HG03135 (cell line): ENCODE data around the gene CDC7.
"Not testable (repeated sequence)": the region's sequence is repeated elsewhere in the genome, so short reads cannot be mapped to it uniquely, and the experiment has no call there.

Experiments
- ATAC-seq: cut with Tn5 transposase; IDR thresholded peaks from one replicate; pipeline ENCODE4 v1.9.1; 2021; ENCODE audit warnings: mild to moderate bottlenecking, moderate library complexity; ENCODE audit not compliant: unreplicated experiment

CDC7 gene

DNA sequence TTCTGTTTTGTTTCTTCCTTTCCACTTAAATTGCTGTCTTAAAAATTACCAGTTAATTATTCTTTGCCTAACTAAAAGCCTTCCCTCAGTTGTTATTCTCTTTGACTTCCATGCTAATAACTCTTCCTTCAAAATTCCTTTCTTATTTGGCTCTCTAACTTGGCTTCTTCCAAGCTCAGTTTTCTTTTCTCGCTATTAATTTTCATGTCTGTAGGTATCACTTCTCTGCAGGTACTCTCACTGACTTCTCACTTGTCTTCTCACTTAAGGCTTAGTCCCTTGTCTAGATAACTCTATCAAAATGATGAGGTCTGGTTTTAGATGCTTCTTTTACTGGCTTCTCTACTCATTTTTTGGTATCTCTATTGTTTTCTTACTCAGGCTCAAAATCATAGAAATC, 10.1 kb downstream of the CDC7 start:
- ATAC-seq, result no peak

DNA sequence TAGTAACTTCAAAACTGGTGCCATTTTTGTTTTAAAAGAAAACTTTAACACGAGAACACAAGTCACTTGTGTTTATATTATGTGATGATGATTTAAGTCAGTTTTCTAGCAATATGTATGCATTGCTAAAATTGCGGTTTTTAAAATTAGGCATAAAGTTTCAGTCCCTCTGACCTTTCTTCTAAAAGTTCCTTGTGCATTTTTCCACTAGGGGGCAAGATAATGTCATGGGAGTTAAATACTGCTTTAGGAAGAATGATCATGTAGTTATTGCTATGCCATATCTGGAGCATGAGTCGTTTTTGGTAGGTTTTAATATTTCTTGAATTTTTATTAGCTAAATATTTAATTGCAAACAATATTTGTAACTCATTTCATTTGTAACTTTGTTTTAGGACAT, 10.7 kb downstream of the CDC7 start:
- ATAC-seq, result no peak

DNA sequence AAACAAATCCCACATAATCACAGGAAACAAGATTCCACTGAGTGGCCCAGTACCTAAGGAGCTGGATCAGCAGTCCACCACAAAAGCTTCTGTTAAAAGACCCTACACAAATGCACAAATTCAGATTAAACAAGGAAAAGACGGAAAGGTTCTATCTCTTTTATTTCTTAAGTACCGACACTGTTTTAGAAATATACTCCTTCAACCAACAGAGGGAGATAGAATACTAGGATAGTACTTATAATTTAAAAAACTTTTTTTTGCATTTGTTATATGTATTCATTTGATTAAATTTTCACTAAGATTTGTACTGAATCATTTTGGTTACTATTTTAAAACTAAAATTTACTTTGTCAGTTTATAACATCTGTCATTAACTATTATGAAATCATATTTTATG, 12.5 kb downstream of the CDC7 start:
- no peak for ATAC-seq

DNA sequence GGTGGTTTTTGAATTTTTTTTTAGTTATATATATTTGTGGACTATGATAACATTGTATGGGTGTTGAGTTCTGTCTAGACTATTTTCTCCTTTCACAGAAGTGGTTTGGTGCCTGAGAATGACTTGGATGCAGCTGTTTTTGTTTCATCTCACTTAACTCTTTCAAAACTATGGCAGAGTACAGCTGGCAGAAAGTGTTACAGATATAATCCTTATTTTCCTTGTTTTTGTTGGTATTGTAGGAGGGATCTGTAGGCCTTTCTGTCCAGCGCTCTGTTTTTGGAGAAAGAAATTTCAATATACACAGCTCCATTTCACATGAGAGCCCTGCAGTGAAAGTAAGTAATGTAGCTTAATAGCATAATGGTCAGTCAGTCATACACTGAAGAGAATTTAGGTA, 13.1 kb downstream of the CDC7 start:
- no peak for ATAC-seq

DNA sequence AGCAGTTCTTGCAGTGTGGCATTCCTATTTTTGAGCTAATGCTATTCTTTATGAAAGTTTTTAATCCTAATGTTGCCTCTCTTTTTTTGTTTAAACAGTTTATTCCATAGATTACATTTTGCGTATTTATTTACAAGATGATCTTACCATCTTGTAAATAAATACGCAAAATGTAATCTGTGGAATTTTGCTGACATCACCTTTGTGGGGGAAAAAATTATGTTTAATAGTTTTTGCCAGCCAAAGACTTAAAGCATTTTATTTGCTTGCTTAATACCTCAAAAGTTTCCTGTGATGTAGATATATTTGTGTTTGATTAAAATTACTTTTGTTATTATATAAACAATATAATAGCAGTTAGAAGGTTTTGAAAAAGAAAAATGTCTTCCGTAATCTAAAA, 15.3 kb downstream of the CDC7 start:
- no peak for ATAC-seq

DNA sequence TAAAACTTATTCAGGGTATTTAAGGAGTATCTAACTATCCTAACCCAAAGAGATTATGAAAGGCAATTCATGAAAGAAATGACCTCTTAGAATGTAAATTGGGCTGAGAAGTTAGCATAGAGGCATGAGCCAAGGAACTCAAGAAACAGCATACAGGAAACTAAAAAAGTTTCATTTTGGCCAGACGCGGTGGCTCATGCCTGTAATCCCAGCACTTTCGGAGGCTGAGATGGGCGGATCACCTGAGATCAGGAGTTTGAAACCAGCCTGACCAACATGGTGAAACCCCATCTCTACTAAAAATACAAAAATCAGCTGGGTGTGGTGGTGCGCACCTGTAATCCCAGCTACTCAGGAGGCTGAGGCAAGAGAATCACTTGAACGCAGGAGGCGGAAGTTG, 16.0 kb downstream of the CDC7 start:
- ATAC-seq, result not testable (repeated sequence)

DNA sequence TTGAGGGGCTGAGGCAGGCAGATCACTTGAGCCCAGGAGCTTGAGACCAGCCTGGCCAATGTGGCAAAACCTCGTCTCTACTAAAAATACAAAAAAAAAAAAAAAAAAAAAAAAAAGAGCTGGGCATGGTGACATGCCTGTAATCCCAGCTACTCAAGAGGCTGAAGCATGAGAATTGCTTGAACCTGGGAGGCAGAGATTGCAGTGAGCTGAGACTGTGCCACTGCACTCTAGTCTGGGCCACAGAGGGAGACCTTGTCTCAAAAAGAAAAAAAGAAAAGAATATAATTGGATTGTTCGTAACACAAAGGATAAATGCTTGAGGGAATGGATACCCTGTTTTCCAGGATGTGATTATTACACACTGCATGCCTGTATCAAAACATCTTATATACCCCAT, 18.5 kb downstream of the CDC7 start:
- ATAC-seq, result not testable (repeated sequence)

DNA sequence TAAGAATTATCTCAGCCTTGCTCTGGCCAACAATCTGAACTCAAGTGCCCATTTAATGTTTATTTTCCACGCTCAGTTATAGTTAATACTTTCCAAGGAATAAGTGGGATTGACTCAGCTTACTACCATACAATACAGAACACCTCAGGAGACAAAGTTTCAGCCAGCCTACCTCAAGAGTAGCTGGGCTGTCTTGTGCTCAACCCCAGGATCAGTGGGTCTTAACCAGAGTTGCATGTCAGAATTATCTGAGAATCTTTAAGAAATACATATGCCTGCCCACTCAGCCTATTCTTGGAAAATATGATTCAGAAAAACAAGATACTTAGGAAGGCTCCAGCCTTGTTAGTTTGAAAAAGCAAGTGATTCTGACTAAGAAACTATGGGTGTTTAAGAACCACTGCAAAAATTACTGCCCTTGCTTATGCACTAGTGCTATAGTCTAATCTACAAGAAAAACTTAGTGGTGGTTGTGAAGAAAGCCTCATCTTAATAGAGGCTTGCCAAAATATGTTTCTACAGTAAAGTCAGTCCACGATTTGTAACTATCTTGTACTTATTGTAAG, 20.4 kb downstream of the CDC7 start:
- ATAC-seq, result no peak

DNA sequence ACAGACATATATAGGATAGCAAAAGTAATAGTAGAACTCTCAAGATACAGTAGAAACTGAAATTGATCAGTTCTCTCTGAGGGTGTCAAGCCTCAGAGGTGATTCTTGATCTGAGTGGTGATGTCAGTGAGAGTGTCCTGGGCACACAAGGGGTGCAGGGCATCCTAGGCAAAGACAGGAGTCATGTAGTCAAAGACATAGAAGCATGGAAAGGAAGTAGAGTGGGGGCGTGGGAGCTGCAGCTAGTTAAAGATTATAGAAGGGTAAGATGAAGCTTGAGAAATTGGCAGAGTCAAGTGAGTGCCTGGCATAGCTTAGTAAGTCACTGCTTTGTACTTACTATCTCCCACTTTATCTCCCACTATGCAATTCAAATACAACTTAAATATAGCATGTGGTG, 22.8 kb downstream of the CDC7 start:
- peak; percentile 99 for ATAC-seq

DNA sequence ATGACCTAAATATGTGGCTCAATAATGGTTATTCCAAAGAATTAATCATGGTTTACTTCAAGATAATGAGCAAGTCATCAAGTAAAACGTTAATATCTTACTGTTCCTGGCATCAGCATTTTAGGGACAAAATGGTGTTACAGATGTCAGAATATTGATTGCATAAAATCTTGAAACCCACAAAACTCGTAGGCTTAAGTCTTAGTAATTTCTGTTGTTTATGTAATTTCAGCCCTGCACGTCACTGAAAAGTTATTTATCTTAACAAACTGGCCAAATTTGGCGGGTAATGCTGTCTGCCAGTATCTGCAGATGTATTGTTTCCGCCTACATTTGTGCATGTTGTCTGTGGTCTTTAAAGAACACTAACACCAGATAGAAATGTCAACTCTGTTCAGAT, 25.8 kb downstream of the CDC7 start:
- ATAC-seq, result no peak

DNA sequence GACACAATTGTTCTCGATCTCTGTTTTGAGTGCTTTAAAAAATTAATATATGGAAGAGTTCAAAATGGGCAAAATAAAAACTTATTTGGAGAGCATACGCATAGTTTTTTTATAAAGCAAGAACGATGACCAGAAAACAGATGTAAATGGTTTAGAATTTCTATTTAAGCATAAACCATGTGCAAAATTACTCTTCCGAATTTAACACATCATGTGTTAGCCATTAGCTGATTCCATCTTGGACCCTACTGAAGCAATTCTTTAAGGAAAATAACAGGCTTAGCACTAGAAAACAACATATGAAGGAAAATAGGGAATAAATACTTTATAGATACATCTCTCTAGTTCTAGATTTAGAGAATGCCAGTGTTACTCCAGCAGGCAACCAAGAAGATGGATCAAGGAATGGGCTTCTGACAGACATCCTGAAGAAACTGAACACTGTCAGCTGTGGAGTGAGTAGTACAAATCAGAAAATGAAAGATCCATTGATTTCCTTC, 26.7 kb downstream of the CDC7 start:
- ATAC-seq, result no peak

DNA sequence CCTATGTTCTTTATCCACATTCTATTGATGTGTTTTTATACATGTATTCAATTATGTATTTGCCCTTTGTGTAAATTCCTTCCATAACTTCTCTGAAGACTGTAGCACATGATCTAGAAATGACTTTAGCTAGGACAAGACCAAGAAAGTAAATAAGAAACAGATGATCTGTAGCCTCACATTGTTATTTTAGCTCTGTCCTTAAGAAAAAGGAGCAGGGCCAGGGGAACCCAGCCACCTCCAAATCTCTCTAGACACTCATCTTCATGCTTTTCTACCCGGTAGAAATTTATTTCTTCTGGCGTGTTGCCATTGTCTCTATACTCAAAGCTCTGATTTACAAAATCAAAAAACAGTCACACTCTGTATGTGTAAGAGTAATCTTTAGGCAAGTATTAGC, 27.1 kb downstream of the CDC7 start:
- ATAC-seq, result no peak

DNA sequence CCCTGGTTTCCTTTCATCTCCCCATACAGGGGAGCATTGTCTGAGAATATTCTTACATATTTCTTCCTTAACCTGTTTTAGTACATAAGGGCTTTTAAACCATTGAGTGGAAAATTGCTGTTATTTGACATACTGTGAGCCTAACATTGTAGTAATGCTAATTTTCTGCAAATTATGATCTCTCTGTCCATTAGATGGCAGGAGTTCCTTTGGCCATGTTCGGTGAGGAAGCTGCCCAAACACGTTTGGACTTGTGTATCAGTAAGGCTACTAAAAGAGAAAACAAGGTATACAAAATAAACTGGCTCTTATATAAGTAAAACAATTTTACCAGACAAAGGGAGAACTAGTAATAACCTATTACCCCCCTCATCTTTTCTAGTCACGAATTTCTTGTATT, 29.2 kb downstream of the CDC7 start:
- ATAC-seq, result no peak

DNA sequence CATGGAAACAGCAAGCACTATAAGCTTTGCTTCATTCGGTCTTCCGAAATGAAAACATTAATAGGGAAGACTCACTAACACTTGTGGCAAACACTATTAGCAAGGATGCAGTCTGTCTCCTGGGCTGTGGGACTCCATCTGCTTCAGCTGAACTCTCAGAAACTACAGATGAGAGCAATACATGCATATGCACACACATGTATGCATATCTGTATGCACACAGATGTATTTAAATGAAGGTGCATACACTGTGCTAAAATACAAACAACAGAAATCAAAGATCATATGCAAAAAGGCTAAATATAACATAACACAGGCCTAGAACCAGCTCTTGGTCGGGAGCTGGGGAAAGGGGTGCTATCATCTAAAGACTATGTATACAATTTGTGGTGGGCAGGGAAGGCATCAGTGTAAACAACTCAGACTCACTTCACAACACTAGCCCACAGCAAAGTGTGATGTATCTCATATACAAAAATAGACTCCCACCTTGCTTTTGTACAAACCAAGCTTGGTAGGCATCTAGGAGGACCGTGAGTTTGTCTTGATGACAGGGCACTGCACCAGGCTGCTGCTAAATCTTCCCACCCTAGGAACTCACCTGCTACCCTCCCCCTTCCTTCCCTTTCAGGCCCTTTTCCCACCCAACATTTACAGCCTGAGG, 32.8 kb downstream of the CDC7 start:
- ATAC-seq, result no peak

DNA sequence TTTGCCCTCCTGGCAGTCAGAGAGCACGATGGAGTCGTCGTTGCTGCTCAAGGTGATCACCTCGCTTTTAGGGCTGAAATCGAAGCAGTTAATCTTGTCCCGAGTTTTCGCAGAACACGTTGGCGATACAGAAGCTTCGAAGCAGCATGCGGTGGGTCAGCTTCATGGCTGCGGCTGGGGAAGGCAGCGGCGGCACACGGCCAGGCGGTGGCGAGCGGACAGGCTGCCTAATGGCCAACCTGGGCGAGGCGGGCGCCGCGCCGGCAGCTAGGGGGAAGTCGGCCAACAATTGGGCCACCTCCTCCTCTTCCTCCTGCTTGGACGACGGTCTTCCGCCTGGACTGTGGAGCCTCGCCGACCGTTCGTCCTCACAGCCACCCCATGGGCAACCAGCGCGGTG, 34.8 kb downstream of the CDC7 start:
- ATAC-seq, result no peak

DNA sequence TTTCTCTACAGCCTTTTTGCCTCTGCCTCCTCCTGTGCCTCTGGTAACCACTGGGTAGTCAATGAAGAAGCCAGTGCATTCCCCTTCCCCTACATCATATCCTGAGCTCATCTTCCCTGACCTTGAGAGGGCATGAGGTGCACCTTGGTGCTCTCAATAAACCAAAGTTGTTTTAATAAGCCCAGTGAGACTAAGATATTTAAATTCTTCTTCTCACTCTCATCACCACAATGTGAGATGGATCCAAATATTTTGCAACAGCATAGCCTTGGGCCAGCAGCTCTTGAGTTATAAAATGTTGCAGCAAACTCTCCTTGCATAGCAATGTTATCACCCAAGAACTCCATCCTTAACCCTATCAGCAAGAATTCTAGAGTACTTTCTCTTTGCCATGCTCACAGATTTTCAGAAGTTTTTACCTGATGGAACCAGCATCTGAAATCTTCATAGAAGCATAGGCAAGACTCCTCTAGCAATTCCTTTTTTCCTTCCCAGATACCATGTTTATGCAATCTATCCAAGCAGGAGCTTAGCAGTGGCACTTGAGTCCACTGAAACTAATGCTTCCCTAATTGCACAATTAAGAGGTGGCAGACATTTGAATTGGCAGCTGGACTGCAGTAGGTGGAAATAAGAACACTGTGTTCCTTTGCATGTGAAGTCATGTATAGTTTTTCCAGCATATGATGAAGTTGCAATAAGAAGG, 36.8 kb downstream of the CDC7 start:
- no peak for ATAC-seq

DNA sequence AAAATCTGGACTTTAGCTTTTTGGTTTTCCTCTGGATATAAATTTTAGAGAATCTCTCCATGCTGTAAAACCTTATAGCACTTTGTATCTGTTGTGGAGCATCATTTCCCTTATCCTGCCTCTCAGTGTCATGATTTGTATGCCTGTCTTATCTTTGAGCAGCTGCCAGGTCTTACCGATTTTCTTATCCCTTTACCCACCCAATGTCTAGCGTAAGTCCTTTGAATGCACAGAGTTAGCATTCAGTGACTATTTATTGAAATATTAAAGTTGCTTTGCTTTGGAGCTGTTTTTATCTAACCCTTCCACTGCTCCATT, 37.3 kb downstream of the CDC7 start:
- no peak for ATAC-seq

DNA sequence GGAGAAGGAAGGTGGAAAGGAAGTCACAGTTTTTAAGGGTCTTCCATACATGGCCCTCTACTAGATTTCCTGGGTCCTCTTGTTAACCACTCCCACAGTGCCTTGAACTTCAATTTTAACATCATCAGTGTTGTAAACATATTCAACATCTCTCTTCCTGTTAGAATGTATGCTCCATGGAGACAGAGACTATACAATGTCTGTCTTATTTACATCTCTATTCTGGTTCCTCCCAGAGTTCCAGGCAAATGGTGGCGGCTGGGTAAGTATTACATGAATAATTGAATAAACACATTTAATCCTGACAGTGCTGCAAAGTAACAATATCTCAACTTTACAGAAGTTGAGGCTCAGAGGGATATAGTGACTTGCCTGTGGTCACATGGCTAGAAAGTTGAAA, 40.3 kb downstream of the CDC7 start:
- ATAC-seq, result no peak

DNA sequence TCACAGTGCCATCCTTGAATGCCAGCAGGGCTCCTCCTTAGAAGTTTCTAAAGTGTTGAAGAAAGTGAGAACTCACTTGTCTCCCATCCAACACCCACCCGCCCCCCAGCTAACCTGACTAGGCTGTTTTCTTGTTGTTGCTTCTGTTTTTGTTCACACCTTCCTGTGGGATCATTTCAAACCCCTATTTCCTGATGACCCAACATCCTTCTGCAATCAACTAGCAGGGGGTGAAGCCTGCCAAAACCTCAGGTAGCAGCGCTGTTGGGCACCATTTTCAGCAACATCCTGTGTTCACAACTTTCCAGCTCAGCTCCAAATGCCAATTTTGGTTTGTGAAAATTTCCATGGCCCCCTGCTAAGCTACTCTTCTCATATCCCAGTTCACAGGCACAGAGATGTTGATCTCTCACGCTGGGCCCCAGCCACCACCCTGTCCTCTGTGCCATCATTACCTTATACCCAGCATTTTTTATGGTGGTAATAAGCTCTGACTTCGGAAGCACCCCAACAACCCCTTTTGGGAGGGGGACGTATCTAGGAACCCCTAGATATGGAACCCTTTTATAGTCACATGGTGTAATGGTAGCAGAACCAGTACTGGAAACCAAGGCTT, 41.4 kb downstream of the CDC7 start:
- ATAC-seq, result no peak

DNA sequence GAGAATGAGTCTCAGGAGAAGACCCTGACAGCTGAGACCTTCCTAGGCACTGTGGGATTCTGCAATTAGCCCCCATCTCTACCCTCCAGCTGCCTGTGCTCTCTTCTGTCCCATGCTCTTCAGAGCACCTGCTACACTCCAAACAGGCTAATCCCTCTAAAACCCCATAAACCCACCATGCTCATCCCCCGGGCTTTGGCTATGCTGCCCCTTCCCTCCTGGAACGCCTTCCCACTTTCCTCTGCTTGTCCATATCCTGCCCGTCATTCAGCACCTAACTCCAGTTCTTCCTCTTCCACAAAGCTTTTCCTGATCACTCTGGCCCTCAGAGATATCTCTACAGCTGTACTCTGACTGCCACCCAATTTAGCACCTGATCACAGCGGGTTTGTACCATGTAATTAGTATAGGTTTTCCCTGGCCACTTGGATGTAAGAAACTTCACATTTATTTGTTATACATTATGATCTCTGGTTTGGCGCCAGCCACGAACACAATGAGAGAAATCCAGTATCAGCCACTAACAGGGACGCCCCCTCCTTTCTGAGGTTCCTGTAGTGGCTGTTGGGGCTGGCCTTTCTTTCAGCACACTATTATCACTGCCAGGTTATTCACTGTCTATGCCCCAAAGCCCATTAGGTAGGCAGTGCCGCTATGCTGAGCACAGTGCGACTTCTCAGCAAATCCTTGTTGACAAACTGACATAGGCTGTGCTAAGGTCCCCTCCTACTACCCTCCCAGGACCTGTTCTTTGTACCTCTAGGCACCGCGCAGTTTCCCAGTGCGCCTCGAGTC, 45.1 kb downstream of the CDC7 start:
- ATAC-seq, result no peak

DNA sequence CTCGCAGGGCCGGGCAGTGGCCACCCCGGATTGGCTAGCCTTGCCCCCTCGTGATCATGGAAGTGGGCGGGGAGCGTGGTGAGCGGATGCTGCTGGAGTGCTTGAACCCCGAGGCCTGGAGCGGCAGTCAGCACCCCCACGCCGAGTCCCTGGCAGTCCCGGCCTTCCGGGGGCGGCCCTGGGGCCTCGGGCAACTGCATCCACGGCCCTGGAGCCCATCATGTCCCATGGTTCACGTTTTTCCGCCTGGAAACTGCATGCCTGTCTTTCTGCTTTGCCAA, 45.6 kb downstream of the CDC7 start:
- ATAC-seq, result no peak

DNA sequence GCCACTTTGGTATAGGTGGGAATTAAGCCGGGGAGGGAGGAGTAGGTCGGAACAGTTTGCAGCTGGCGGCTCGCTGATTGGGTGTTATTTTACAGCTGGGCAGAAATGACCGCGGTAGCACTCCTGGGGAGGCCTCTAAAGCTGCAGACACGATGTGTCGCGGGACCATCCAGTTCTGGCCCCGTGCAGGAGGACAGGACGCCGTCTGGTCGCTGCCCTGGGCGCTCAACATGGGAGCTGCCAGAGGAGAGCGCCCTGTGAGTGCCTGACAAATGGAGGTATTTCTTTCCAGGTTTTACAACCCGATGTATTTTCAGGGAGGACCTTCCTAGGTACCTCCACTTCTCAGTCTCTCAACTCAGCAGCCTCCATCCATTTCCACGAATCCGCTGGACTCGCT, 46.2 kb downstream of the CDC7 start:
- ATAC-seq, result no peak
